DMS 273 (cell line): Measurements from ENCODE around the gene CNPY4.

ENCODE experiments used
- DNase-seq: peaks from one replicate; lab custom pipeline; 2025; ENCODE audit not compliant: unreplicated experiment; lab: John Stamatoyannopoulos, UW

The CNPY4 gene

DNA sequence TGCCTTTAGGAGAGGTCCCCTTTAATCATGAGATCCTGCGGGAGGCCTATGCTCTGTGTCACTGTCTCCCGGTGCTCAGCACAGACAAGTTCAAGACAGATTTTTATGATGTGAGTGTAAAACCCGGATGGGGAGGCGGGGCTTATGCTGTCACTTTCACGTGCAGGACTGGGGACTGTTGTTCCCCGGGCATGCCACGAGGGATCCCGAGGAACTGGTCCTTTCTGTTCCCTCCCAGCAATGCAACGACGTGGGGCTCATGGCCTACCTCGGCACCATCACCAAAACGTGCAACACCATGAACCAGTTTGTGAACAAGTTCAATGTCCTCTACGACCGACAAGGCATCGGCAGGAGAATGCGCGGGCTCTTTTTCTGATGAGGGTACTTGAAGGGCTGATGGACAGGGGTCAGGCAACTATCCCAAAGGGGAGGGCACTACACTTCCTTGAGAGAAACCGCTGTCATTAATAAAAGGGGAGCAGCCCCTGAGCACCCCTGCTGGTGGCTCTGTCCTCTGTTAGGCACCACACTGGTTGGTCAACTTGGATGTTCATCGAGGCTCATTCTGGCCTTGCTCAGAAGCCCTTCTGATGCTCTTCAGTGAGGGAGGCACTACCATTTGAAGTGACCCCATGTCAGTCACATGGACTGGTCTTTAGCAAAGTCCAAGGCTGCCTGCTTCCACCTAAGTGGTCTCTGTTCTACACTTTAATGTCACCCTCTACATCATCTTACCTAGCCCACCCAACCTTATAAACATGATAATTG lies 27.8 kb upstream of the CNPY4 start:
- peak; percentile 75 for DNase-seq

GRCh38 chr7:100093054-100093453 lies 26.4 kb upstream of the CNPY4 start:
- DNase-seq = no peak

GRCh38 chr7:100093498-100093897 lies 25.9 kb upstream of the CNPY4 start:
- peak; percentile 67 for DNase-seq

DNA sequence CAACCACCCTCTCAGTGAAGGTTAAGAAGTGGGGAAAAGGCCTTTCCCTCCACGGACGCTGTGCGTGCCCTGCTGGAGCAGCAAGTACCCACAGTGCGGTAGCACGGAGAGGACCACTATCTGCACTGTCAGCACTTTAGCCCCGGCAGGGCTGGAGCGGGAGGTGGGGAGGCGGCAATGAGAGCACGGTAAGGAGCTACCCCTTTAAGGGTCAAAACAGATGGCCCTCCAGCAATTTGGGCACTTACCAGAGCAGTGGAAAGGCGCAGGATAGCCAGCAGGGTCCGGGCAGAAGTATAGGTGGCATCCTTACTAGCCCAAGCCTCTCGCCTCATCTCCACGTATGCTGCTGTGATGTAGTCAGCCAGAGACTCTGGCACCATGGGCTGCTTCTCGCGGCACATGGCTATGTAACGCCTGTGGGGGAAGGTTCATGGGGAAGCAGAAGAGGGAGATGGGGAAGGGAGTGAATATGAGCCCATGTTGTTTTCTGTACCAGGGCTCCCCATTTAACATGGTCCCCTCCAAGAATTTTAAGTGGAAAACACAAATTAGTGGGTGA lies 25.4 kb upstream of the CNPY4 start:
- peak; percentile 67 for DNase-seq

- no peak for DNase-seq
These were observed 24.1 kb upstream of the CNPY4 start for GRCh38 chr7:100095289-100095688.

DNA sequence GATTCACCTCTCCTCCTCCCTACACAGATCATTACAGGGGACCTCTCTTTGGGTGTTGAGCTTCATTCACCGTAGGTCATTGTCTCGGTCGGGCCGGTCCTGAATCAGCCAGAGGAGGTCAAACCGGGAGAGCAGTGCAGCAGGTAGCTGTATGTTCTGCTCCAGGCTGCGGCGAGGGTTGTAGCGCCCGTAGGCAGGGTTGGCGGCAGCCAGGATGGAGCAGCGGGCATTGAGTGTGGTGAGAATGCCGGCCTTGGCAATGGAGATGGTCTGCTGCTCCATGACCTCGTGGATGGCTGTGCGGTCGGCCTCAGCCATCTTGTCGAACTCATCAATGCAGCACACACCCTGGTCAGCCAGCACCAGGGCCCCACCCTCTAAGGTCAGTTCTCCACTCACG lies 23.7 kb upstream of the CNPY4 start:
- no peak for DNase-seq

- DNase-seq = no peak
These were observed 20.5 kb upstream of the CNPY4 start for GRCh38 chr7:100098913-100099312.

DNA sequence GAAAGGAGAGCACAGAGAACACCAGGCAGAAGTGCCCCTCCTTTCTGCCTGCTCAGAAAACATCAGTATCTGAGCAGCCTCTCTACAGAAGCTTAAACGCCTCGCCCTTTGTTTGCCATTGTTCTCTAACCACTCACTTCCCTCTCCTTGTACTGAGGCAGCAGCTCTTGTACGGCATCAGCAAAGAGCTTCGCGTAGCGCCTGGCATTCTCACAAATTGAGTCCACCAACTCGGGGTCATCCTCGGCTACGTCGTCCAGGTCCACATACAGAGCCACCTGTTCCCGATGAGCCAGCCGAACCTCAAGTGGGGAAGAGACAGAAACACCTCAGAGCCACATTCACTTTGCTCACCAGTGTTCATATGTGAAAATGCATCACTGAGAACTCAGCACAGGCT lies 20.0 kb upstream of the CNPY4 start:
- no peak for DNase-seq

DNA sequence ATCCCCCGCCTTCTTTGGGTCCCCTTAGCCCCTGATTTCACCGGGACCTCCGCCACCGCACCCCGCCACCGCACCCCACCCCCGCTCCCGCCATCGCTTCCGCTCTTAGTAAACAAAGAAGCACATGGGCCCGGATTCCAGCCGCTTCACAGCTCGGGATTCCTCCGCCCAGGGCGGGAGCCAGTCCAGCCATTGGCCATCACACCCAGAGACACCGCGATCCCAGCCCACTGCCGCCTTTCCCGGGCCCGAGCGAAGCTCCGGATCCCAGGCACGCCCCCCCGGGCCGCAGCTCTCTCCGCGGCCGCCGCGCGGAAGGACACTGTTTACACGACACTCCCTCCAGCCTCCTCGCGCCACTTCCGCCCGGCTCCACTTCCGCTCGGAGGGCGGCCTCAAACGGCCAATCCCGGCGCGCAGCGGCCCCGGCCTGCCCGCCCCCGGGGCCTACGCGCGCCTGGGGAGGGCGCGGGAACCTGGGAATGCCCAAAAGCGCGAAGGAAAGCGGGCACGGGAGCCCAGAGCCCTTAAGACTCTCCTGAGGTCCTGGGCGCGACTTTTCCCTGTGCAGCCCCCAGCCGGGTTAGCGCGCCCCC lies 18.9 kb upstream of the CNPY4 start:
- peak; percentile 99 for DNase-seq

DNA sequence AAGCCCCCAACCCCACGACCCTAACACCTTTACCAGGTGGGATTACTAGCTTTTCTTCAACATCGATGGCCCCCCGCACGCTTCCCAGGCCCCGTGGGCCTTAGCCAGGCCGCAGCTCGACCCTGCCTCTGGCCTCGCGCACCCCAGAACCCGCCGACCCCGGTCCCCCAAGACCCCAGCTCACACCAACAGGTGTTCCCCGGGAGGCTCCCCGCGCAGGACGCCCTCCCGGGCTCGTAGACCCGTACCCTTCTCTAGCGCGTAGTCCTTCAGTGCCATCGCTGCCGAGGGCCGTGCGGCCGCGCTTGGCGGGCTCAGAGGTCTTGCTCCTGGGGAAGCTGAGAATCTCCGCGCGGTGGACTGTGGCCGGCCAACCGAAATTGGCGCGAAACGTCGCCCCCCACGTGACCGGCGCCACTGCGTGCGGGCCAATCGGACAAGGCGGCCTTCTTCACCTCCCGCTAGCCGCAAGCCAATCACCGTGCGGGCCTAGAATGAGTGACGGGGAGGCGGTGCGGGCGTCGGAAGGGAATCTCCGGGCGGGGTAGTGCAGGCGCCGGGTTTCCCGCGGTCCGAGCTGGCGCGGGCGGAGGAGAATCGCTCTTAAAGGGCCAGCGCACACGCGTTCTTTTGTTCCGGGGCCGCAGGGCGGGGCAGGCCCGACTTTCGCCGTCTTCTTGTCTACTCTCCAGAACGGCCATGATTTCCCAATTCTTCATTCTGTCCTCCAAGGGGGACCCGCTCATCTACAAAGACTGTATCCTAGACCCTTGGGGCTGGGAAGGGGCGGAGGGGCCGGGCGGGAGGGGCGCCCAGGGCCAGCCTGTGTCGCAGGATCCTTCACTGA lies 18.2 kb upstream of the CNPY4 start, which contains the start of the genes AP4M1 and MCM7:
AP4M1 (plus strand) TSS at position 628 of the 847 bp plus-strand sequence; CDS start at position 700, 72 bp downstream.
MCM7 (minus strand) TSS at position 382 of the 847 bp plus-strand sequence; CDS start at position 279, 103 bp downstream.
- DNase-seq = peak; percentile 100

GRCh38 chr7:100102950-100103840 lies 16.2 kb upstream of the CNPY4 start:
- DNase-seq = no peak

GRCh38 chr7:100105534-100105933 lies 13.9 kb upstream of the CNPY4 start:
- DNase-seq = no peak

DNA sequence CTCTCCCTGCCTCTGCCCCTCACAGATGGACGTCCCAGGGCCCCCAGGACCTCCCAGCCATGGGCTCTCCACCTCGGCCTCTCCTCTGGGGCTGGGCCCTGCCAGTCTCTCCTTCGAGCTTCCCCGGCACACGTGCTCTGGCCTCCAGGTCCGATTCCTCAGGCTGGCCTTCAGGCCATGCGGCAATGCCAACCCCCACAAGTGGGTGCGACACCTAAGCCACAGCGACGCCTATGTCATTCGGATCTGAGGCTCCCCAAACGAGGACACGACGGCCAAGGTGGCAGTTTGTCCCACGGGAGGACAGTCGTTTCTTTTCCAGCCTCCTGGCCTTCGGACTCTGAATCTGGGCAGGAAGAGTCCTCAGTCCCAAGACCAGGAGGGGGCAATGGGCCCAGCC lies 12.8 kb upstream of the CNPY4 start:
- no peak for DNase-seq

DNA sequence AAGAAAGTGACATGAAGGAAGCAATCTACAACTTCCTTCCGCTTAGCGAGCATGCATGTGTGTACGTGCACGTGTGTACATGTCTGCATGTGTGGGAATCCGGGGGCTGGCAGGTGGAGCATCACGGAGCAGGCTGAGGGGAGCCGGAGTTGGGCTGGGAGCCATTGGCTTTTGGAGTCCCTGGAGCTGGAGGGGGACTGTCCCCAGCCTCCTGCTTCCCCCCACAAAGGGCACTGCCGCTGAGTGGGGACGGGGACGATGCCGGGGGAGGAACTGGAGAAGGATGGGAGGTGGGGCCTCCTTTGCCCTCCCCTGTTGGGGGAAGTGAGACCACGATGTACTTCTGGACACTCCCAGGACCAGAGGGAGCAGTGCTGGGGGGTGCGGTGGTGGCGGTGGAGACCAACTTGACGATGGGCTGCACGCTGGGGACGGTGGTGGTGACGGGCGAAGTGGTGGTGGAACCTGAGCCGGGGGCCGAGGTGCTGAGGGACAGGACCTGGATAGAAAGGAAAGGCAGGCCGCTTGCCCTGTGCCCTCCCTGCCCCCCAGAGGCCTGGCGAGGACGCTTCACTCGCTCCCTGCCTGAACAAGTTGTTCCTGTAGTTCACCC lies 12.2 kb upstream of the CNPY4 start:
- DNase-seq = no peak

DNA sequence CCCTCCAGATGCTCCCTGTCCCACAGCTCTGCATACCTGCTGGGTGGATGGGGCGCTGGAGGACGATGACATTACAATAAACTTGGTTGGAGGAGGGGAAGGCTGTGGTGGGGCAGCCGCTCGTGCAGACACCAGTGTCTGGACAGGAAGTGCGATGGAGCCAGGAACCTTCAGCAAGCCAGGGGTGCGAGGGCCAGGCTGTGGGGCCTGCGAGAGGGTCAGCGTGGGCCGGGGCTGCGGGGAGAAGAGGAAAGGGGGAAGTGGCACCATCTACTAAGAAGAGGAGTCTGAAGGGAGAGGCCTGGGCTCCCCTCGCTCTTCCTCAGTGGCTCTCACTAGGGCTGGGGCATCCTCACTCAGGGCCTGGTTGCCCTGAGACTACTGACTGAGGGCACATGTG lies 11.5 kb upstream of the CNPY4 start:
- DNase-seq = no peak

DNA sequence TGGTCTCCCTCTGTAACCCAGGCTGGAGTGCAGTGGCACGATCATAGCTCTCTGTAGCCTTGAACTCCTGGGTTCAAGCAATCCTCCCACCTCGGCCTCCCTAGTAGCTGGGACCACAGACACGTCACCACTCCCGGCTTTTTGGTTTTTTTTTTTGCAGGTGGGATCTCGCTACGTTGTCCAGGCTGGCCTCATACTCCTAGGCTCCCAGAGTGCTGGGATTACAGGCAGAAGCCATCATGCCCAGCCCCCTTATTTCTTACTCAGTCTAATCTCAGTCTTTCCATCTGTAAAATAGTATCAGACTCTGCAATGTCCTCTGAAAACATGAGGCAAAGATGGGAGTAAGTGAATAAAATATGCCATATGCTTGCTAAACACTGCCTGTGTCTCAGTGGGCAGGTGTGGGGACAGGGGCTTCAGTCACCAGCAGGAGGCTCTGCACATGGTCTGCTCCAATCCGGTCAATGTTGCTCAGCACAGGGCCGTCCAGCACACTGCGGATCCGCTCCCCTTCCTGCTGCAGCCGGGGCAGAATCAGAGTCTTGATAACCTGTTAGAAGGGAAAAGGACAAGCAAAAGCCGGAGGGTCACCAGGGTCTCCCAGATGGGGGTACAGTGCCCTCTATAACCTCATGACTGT lies 9.8 kb upstream of the CNPY4 start:
- DNase-seq = no peak

DNA sequence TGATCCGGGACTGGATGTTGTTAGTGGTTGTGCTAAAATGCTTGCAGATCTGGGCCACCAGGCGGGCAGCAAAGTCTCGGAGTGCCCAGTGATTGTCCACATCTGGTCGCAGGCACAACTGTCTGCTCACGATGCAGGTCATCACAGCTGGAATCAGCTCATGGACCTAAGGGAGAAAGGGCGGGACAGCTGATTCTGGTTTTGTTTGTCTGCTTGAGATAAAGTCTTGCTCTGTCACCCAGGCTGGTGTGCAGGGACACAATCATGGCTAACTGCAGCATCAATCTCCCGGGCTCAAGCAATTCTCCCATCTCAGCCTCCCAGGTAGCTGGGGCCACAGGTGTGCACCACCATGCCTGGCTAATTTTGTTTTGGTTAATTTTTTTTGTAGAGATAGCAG lies 8.3 kb upstream of the CNPY4 start:
- DNase-seq = no peak

- no peak for DNase-seq
These were observed 7.5 kb upstream of the CNPY4 start for GRCh38 chr7:100111914-100112313.

DNA sequence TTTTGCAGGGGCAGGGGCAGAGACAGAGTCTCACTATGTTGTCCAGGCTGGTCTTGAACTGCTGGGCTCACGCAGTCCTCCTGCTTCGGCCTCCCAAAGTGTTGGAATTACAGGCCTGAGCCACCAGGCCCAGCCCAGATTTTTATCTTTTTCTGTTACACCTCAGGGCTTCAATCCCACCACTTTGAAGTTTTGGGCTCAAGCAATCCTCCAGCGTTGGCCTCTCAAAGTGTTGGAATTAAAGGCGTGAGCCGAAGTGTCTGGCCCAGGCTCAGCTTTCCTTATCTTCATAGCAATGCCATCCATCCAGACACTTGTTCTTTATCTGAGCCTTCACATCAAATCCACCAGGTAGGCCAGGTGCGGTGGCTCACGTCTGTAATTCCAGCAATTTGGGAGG lies 4.4 kb upstream of the CNPY4 start:
- no peak for DNase-seq
